Tracheal epithelial cell (primary cell): ENCODE measurements around the gene FXYD5. TPM values are rescaled to one million over a fixed set of nuclear protein-coding genes. Genes with fewer than 3 reads are reported as not detected.

Source experiments
- total RNA-seq: library from RNA; depleted of rRNA; stranded (reverse); fragments of >200 nt; gene quantifications from 2 replicates; pipeline ENCODE4 v1.2.1, GENCODE V29; 2014

The FXYD5 gene
- 8.2 and 12.8 TPM in 2 replicates for total RNA-seq

GRCh38 chr19:35154525-35155406 lies at the start of gene FXYD5:
FXYD5 (plus strand) TSS chr19:35154735; CDS start chr19:35155551, 816 bp downstream.

GRCh38 chr19:35115177-35115951 lies 39.2 kb upstream of the FXYD5 start, which contains the start of gene FXYD3:
FXYD3 (plus strand) TSS chr19:35115823; CDS start chr19:35119377, 3,554 bp downstream.

GRCh38 chr19:35134601-35135242 lies 19.8 kb upstream of the FXYD5 start, which contains the start of gene LGI4:
LGI4 (minus strand) TSS chr19:35135059; CDS start chr19:35134680, 379 bp downstream.

GRCh38 chr19:35138305-35138892 lies 16.1 kb upstream of the FXYD5 start, which contains the start of gene FXYD1:
FXYD1 (plus strand) TSS chr19:35138824; CDS start chr19:35140080, 1,256 bp downstream.

GRCh38 chr19:35143231-35143715 lies 11.3 kb upstream of the FXYD5 start, which contains the start of gene FXYD7:
FXYD7 (plus strand) TSS chr19:35143255; CDS start chr19:35143334, 79 bp downstream.

Other genes with a start within 250 kb of the FXYD5 start
- gene ZNF30, start 227.8 kb upstream of the FXYD5 start, total RNA-seq, result 1.7 and 3.2 TPM in 2 replicates
- 3.4 and 4.1 TPM in 2 replicates for gene ZNF792, start 190.5 kb upstream of the FXYD5 start, total RNA-seq
- gene GRAMD1A, start 154.4 kb upstream of the FXYD5 start, total RNA-seq, result 14.5 and 15.4 TPM in 2 replicates
- gene SCN1B, start 124.3 kb upstream of the FXYD5 start, total RNA-seq, result 0.48 TPM in 1 of 2 replicates, not detected in the other
- gene HPN, start 113.0 kb upstream of the FXYD5 start, total RNA-seq, result 0.72 TPM in 1 of 2 replicates, not detected in the other
- gene FXYD3, start 38.9 kb upstream of the FXYD5 start, total RNA-seq, result 346 and 846 TPM in 2 replicates
- under 0.01 TPM in 1 of 2 replicates, not detected in the other for gene LGI4, start 19.7 kb upstream of the FXYD5 start, total RNA-seq
- not detected in 2 replicates for gene FXYD1, start 15.9 kb upstream of the FXYD5 start, total RNA-seq
- not detected in 2 replicates for gene FXYD7, start 11.5 kb upstream of the FXYD5 start, total RNA-seq
- gene FAM187B, start 74.0 kb downstream of the FXYD5 start, total RNA-seq, result not detected in 2 replicates
- gene LSR, start 94.3 kb downstream of the FXYD5 start, total RNA-seq, result 45.0 and 50.6 TPM in 2 replicates
- gene USF2, start 114.2 kb downstream of the FXYD5 start, total RNA-seq, result 41.4 and 53.7 TPM in 2 replicates
- under 0.01 TPM in 1 of 2 replicates, not detected in the other for gene HAMP, start 127.8 kb downstream of the FXYD5 start, total RNA-seq
- gene MAG, start 137.4 kb downstream of the FXYD5 start, total RNA-seq, result not detected in 2 replicates
- not detected in 2 replicates for gene CD22, start 174.5 kb downstream of the FXYD5 start, total RNA-seq
- under 0.01 TPM in 1 of 2 replicates, not detected in the other for gene FFAR1, start 193.2 kb downstream of the FXYD5 start, total RNA-seq
- not detected in 2 replicates for gene FFAR3, start 203.7 kb downstream of the FXYD5 start, total RNA-seq
- gene GPR42, start 216.3 kb downstream of the FXYD5 start, total RNA-seq, result not detected in 2 replicates